COLO829 (cell line): ENCODE results near the gene PCGF3.

Experiments
- DNase-seq: peaks from one replicate; pipeline ENCODE4 v3.0.0; 2012; ENCODE audit warnings: low spot score

PCGF3 gene, protein sequence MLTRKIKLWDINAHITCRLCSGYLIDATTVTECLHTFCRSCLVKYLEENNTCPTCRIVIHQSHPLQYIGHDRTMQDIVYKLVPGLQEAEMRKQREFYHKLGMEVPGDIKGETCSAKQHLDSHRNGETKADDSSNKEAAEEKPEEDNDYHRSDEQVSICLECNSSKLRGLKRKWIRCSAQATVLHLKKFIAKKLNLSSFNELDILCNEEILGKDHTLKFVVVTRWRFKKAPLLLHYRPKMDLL

DNA sequence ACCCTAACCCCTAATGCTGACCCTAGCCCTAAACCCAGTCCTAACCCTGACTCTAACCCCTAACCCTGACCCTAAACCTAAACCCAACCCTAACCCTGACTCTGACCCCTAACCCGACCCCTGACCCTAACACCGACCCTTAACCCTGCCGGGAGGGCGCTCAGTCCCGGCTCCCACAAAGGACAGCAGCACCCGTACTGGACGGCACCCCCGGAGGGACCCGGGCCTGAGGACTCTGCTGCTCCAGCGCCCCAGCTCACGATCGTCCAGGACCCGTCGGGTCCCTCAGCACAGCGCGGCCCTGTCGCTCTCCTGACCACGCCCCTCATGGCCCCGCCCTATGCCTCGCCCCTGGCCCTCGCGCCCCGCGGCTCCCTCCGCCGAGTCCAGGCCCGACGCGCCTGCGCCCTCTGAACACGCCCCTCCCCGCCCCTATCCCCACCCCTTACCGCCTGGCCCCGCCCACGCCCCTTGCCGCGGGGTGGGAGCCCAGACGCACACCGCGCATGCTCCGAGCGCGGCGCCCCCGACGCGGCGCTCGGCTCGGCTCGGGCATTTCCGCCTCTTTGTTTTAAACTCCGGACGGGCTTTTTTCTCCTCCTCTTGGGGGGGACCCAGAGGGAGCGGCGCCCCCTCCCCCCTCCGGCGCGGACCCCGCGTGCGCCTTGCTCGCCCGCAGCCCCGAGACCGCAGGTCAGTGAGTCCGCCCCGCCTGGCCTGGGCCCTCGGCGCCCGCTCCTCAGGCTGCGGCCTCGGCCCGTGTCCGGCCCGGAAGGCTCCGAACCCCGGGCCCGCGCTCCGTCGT is at the start of gene PCGF3:
Gene PCGF3 (plus strand): TSS at position 555 of the 805 bp plus-strand sequence. CDS start 27,849 bp downstream, outside the sequence.
- DNase-seq = peak; percentile 93

DNA sequence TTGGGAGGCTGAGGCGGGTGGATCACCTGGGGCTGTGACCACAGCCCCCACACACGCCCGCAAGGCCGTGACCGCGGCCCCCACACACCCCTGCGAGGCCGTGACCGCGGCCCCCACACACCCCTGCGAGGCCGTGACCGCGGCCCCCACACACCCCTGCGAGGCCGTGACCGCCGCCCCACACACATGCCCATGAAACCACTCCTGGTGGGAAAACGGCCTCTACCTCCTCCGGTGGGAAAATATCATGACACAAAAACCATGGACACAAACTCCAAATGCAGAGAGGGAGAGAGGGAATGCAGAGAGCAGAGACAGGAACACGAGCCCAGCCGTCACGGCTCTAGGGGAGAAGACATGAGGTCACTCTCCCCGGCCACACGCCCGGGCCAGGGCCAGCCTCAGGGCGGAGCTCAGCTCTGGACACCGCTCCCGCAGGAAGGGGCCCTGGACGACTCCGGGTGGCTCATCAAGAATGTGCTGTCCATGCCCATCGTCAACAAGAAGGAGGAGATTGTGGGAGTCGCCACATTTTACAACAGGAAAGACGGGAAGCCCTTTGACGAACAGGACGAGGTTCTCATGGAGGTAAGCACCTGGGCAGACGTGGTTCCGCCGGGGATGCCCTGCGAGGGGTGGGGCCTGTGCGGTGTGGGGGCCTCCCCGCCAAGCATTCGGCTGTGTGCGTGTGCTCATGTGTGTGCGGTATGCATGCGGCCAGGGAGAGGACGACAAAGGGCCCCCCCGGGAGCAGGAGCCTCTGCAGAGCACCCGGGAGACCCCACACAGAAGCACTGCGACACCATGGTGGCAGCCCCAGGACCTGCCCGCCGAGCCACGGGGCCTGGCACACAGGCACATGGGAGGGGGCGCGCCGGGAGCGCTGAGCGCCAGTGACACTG is 48.9 kb upstream of the PCGF3 start:
- DNase-seq = no peak

DNA sequence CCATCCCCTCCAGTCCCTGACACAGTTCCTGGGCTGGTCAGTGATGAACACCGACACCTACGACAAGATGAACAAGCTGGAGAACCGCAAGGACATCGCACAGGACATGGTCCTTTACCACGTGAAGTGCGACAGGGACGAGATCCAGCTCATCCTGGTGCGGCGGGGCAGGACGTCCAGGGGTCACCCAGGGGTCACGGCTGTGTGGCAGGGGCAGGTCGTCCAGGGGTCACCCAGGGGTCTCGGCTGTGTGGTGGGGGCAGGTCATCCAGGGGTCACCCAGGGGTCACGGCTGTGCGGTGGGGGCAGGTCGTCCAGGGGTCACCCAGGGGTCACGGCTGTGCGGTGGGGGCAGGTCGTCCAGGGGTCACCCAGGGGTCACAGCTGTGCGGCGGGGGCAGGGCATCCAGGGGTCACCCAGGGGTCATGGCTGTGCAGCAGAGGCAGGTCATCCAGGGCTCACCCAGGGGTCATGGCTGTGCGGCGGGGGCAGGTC is 48.2 kb upstream of the PCGF3 start:
- DNase-seq = no peak

DNA sequence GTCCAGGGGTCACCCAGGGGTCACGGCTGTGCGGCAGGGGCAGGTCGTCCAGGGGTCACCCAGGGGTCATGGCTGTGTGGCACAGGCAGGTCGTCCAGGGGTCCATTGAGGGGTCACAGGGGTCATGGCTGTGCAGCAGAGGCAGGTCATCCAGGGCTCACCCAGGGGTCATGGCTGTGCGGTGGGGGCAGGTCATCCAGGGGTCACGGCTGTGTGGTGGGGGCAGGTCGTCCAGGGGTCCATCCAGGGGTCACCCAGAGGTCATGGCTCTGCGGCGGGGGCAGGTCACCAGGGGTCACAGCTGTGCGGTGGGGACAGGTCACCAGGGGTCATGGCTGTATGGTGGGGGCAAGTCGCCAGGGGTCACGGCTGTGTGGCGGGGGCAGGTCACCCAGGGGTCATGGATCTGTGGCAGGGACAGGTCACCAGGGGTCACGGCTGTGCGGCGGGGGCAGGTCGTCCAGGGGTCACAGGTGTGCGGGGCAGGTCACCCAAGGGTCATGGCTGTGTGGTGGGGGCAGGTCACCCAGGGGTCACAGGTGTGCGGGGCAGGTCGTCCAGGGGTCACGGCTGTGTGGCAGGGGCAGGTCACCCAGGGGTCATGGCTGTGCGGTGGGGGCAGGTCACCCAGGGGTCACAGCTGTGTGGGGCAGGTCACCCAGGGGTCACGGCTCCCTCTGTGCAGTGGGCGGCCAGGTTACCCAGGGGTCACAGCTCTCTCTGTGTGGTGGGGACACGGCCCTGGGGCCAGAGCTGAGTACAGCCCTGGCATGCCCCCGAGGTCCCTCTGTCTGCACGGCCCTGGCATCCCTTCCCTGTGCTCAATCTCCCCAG is 47.6 kb upstream of the PCGF3 start:
- DNase-seq = no peak

DNA sequence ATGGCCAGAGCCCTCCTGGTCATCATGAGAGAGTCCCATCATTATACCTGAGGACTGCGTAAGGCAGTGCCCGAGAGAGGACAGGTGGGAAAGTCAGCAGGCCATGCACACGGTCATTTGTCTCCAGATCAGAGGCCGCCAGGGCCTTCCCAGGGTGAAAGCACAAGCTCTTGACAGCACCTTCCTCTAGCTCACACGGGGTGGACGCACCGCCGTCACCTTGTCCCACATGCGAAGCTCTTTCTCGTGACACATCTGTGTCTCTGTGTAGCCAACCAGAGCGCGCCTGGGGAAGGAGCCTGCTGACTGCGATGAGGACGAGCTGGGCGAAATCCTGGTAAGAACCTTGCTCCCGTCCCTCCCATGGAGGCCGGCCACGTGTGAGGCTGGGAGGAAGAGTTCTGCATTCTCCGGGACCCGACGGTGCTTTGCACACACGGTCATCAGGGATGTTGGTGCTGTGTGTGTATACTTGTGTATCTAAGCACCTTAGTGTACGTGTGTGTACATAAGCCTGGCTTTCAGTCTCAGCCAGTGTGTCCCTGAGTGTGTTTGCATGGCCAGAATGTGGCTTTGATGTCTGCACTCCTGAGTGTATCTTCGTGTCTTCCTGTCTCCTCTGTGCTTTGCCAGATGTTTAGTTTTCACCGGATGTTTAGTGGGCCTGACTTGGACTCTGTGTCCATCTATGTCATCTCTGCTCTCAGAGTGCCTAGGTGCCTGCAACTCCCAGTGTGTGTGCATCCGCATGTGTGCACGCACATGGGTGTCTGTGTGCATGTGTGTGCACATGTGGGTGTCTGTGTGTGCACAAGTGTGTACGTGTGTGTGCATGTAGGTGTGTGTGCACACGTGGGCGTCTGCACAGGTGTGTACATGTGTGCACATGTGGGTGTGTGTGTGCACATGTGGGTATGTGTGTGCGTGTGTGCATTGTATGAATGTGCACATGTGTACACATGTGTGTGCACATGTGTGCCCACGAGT is 46.7 kb upstream of the PCGF3 start:
- no peak for DNase-seq

DNA sequence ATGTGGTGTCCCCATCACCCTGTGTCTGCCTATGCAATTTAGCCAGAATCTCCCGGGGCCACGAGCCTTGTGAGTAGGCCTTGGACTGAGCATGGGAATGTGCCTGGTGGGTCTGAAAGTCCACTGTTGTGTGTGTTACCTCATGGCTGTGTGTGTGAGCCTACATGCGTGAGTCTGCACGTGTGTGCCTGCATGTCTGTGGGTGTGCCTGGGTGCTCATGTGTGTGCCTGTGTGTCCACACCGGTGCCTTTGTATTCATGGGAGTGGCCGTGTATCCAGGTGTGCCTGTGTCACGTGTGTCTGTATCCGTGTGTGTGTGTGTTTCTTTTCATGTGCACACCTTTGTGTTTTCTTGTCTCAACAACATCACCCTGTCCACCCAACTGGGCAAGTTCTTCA is 45.8 kb upstream of the PCGF3 start:
- no peak for DNase-seq

DNA sequence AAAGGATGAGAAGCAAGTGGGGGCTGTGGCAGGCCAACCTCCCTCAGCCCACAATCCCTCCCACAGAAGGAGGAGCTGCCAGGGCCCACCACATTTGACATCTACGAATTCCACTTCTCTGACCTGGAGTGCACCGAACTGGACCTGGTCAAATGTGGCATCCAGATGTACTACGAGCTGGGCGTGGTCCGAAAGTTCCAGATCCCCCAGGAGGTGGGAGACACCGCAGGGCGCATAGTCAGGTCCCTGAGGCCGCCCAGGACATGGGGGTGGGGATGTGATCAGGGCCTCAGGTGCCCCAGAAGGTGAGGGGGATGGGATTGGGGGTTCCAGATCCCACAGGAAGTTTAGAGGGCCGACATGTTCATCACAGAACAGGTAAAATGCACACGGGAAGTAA is 45.2 kb upstream of the PCGF3 start:
- DNase-seq = no peak

DNA sequence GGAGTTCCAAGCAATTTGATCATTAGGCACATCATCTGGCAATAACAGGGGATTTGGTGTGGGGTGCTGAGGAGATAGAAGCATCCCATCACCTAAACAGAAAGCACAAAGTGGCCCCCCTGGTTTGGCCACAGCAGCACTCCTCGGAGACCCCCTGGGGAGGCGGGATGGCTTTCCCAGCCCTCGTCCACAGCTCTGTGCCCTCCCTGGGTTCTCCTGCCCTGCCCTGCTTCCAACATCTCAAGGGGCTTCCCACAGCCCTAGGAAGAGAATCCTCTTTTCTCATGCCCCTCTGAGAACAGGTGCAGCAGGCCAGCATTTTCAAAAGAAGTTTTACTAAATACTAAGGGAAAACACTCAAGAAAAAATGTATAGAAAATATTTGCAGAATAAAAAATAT is 44.4 kb upstream of the PCGF3 start:
- no peak for DNase-seq

DNA sequence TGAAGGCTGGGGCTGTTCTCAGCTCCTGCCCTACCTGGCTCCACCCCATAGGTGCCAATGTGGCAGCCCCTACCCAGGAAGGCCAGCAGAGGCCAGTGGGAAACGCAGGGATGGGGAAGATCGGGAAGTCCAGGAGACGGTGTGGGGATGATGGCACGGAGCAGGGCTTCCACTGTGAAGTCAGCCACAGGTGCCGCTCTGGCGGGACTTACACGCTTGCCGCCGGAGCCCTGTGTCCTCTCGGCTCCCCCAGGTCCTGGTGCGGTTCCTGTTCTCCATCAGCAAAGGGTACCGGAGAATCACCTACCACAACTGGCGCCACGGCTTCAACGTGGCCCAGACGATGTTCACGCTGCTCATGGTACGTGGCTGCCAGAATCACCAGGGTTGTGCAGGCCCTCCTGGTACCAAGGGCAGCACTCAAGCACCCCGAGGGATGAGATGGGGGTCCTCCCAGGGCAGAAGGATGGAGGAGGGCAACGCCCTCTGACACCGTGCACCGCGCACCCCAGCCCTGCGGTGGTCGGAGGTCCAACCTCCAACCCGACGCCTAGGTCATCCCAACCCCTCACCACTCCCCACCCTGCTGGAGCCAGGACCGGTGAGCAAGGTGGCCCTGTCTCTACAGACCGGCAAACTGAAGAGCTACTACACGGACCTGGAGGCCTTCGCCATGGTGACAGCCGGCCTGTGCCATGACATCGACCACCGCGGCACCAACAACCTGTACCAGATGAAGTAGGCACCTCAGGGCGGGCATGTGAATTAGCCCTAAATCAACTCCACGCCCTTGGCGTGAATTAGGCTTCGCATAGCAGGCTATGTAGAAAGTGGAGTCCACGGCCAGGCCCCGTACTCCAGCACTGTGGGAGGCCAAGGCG is 43.5 kb upstream of the PCGF3 start:
- no peak for DNase-seq

DNA sequence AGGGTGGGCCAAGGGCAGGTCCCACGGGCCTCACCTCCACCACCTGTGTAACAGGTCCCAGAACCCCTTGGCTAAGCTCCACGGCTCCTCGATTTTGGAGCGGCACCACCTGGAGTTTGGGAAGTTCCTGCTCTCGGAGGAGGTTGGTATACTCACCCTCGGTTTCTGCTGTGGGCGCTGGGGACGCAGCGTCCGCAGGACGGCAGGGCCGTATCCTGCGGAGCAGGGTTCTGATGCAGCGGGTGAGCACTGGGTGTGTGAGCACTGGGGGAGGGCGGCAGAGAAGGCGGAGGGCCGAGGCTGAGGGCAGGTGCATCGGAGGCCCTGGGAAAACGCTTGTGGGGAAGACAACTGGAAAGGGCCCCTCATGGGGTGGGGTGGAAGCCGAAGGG is 42.6 kb upstream of the PCGF3 start:
- no peak for DNase-seq

DNA sequence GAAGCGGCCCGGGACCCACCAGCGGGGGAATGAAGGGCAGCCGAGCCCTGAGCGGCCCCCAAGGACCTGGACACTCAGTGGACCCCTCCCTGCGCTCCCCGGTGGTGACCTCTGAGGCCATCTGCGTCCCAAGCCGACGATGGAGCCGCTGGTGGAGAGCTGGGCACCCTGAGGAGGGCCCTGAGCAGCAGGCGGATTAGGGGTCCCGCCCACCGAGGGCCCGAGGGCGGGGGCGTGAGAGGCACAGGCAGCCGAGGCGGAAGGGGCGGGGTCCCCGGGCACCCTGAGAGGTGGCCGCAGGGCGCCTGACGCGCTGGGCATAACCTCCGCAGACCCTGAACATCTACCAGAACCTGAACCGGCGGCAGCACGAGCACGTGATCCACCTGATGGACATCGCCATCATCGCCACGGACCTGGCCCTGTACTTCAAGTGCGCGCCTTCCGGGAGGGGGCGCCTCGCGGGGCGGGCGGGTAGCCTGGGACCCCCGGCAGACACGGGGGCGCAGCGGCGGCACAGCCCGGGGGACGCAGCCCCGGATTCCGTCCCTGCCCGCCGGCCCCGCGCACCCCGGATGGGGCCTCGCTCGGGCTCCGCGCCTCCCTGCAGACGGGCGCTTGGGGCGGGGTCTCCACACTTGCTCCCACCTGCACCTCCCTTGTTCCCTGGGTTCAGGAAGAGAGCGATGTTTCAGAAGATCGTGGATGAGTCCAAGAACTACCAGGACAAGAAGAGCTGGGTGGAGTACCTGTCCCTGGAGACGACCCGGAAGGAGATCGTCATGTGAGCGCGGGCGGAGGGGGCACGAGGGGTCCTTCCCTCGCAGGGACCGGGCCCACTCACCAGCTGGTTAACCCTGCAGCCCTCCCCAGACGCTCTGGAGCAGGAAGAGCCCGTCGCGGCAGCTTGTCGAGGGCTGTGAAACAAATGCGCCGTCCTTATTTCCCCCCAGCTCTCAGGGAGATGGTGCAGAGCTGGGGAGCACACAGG is 41.9 kb upstream of the PCGF3 start:
- DNase-seq = no peak

DNA sequence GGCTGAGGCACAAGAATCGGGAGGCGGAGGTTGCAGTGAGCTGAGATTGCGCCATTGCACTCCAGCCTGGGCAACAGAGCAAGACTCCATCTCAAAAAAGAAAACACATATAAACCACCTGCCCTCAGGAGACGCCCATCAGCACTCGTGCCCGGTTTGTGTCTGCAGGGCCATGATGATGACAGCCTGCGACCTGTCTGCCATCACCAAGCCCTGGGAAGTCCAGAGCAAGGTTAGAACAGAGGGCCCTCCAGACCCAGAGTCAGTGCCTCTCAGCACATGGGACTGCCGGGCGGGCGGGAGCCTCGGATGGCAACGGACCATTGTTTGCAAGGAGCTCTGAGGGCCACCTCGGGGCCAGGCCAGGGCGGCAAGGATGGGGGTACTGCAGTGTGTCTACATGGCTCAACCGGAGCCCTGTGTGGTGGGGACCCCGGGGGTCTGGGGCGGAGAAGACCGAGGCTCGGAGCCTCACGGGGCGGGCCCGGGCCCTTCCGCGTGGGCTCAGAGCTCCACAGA is 40.9 kb upstream of the PCGF3 start:
- DNase-seq = no peak

DNA sequence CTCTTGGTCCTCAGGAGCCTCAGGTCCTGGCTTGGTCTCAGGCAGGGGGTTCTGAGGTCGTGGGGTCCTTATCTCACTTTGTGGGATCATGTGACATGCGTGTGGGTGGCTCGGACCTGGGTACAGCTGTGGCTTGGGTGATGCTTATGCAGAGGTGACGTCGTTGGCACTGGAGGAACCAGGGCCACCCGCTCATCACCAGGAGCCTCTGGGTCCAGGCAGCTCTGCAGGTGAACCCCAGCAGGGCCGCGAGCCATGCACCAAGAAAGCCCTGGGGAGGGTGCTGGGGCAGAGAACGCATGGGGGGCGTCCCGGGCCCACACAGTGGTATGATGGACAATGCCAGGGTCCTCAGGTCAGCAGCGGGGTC is 40.3 kb upstream of the PCGF3 start:
- DNase-seq = no peak

DNA sequence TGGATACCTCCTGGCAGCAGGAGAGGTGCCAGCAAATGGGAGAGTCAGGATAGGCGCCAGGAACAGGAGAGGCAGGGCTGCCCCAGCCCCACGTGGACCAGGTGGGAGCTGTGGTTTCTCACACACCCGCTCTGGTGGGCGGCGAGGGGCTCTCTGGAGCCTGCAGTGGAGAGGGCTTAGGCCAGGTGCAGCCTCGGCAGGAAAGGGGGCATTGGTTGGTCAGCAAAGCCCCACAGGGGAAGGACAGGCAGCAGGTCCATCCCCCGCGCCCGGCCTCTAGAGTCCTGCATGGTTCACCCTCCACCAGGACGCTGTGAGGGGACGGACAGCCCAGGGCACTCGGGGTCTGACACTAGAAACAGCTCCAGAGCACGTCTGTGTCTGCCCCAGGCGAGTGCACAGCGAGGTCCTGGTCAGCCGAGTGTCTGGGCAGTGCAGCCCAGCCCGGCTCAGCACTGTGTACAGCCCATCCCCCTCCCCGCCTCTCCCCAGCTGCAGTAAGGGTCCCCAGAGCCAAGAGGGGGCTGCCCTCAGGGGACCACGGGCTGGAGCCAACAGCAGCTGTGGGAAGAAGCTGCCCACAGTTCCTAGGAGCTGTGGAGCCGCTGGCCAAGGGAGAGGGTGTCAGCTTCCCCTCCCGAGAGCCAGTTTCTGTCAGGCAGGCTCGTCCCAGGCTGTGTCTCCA is 39.7 kb upstream of the PCGF3 start:
- no peak for DNase-seq

DNA sequence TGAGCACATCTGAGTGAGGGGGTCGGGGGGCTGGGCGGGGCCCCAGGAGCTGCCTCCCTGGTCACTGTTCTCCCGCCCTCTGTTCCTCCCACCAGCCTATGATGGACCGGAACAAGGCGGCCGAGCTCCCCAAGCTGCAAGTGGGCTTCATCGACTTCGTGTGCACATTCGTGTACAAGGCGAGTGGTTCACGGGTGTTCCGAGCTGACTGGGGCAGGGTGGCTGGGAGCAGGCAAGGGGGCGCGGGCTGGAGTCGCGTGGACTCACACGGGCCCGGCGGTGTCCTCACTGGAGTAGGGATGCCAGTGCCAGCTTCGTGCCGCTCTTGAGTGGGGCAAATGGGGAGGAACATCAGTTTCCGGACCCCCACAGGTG is 39.2 kb upstream of the PCGF3 start:
- DNase-seq = no peak

DNA sequence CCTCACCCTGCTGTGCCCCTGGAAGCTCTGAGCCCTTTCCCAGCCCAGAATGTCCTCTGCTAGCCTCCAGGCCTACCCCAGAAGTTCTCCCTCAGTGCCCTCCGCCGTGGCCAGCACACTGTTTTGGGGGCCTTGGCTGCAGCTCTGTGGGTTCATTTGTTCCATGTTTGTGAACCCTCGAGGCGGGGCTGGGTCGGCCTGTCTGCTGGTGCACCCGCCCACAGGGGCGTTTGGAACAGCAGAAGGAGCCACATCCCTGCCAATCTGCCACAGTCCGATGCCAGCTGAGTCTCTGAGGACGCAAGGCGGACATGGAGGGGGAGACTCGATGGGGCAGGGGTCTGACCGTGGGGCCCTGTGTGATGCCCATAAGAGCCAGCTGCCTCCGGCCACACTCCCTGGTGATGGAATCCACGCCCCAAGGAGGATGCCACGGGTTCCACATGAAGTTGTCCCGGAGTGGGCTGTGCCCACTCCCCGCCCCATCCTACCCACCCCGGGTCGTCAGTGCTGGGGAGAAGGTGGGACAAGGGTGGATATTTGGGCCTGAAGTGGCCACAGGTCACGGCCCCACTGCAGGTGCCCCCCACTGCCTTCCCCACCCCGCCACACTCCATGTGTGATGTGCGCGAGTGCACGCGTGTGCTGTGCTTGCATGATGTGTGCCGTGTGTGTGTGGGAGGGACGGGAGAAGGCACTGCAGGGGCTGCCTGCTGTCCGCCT is 38.6 kb upstream of the PCGF3 start:
- no peak for DNase-seq

DNA sequence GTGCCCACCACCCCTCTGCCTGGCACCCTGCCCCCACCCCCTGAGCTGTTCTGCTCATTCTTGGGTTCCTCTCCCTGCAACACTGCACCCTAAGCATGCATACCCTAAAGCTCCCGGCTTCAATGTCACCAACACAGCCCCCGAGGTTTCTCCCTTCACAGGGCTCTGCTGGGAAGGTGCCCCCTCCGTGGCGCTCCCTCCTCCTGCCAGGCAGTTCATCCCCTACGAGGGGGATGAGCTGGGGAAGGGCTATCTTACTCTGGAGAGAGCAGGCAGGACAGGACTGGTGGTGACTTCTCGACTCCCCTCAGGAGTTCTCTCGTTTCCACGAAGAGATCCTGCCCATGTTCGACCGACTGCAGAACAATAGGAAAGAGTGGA is 38.1 kb upstream of the PCGF3 start:
- DNase-seq = no peak
